GM23248 (cell line): Measurements from ENCODE around the gene BIRC5. TPM values are rescaled to one million over a fixed set of nuclear protein-coding genes. Genes with fewer than 3 reads are reported as not detected.
"Not testable (repeated sequence)": the region's sequence is repeated elsewhere in the genome, so short reads cannot be mapped to it uniquely, and the experiment has no call there.

ENCODE experiments used
- DNase-seq: peaks from one replicate; pipeline ENCODE4 v3.0.0-alpha.2; 2015
- H2AFZ ChIP-seq: fragments of 200-600 bp; sonication (generic); 2 replicates; pipeline ENCODE4 v1.6.1; 2016; ENCODE audit warnings: antibody characterized with exemption
- H3F3A ChIP-seq: fragments of 200-600 bp; sonication (generic); 2 replicates; pipeline ENCODE4 v1.6.1; 2016; ENCODE audit warnings: mild to moderate bottlenecking, antibody characterized with exemption, mixed run types; ENCODE audit not compliant: insufficient read depth
- H3K27ac ChIP-seq: fragments of 200-600 bp; sonication (generic); 2 replicates; pipeline ENCODE4 v1.5.1; 2016; ENCODE audit warnings: mild to moderate bottlenecking
- H3K27me3 ChIP-seq: fragments of 200-600 bp; sonication (generic); replicated peaks from 2 replicates; pipeline ENCODE4 v1.6.1; 2016; ENCODE audit warnings: mild to moderate bottlenecking; ENCODE audit not compliant: insufficient read depth
- H3K36me3 ChIP-seq: fragments of 200-600 bp; sonication (generic); 2 replicates; pipeline ENCODE4 v1.6.1; 2016; ENCODE audit warnings: low read depth, mild to moderate bottlenecking
- H3K4me1 ChIP-seq: fragments of 200-600 bp; sonication (generic); 2 replicates; pipeline ENCODE4 v1.6.1; 2016; ENCODE audit warnings: mild to moderate bottlenecking; ENCODE audit not compliant: insufficient read depth
- H3K4me2 ChIP-seq: fragments of 200-600 bp; sonication (generic); one replicate; pipeline ENCODE4 v1.6.1; 2016; ENCODE audit warnings: mild to moderate bottlenecking; ENCODE audit not compliant: unreplicated experiment
- H3K4me3 ChIP-seq: fragments of 200-600 bp; sonication (generic); 2 replicates; pipeline ENCODE4 v1.5.1; 2016; ENCODE audit warnings: mild to moderate bottlenecking
- H3K79me2 ChIP-seq: fragments of 200-600 bp; sonication (generic); 2 replicates; pipeline ENCODE4 v1.6.1; 2016; ENCODE audit warnings: mild to moderate bottlenecking; ENCODE audit not compliant: insufficient read depth
- H3K9ac ChIP-seq: fragments of 200-600 bp; sonication (generic); 2 replicates; pipeline ENCODE4 v1.6.1; 2016; ENCODE audit warnings: mild to moderate bottlenecking
- H3K9me2 ChIP-seq: fragments of 200-600 bp; sonication (generic); 2 replicates; pipeline ENCODE4 v1.6.1; 2016; ENCODE audit warnings: mixed run types, mild to moderate bottlenecking, moderate library complexity; ENCODE audit not compliant: insufficient read depth
- H3K9me3 ChIP-seq: fragments of 200-600 bp; sonication (generic); one replicate; pipeline ENCODE4 v1.6.1; 2017; ENCODE audit warnings: low read depth
- H4K20me1 ChIP-seq: fragments of 200-600 bp; sonication (generic); 2 replicates; pipeline ENCODE4 v1.6.0; 2016; ENCODE audit not compliant: insufficient read depth
- EZH2 ChIP-seq: fragments of 200-600 bp; sonication (generic); IDR thresholded peaks from 2 replicates; pipeline ENCODE4 v1.6.1; 2018; ENCODE audit warnings: antibody characterized with exemption, mild to moderate bottlenecking; ENCODE audit not compliant: insufficient read depth, poor library complexity, severe bottlenecking
- EZH2phosphoT487 ChIP-seq: fragments of 200-600 bp; sonication (generic); IDR thresholded peaks from 2 replicates; pipeline ENCODE4 v1.6.1; 2018; ENCODE audit warnings: antibody characterized with exemption, moderate library complexity, mild to moderate bottlenecking, low read depth; ENCODE audit not compliant: insufficient read depth
- WGBS, 2 experiments: methylation state at CpG; one replicate each; pipeline ENCODE4 v1.1.6; 2015 to 2017; ENCODE audit warnings: low lambda C conversion rate in 2 of 2, low coverage in 1 of 2; ENCODE audit errors: missing lambda C conversion rate in 2 of 2; 5-methylcytosine and 5-hydroxymethylcytosine counted together
- in situ Hi-C: fragments of 300-500 bp; cut with MboI; formaldehyde crosslinking; loops from 2 replicates; pipeline ENCODE4 v1.15.0; 2020
- polyA plus RNA-seq: library from polyadenylated mRNA; unstranded; fragments of >200 nt; fragmentation: Nextera tagmentation; extraction: Ambion mirVana; gene quantifications from 2 replicates; pipeline ENCODE4 v1.2.1, GENCODE V29; 2016
- total RNA-seq: library from RNA; depleted of rRNA; stranded (reverse); fragments of >200 nt; shearing (Covaris generic); gene quantifications from 2 replicates; pipeline ENCODE4 v1.2.3, GENCODE V29; 2014

The BIRC5 gene
- total and polyA plus RNA-seq, 2 experiments from 2014 or later = 30.9 to 42.3 TPM

- 44 to 60% methylated on average over 2 of the region's 2 CpGs for WGBS, 2 experiments
- no peaks in the 10 kb centered on the region for H3K9me2 ChIP-seq
- no peaks in the 10 kb centered on the region for H3F3A ChIP-seq
- H3K36me3 ChIP-seq = no peaks in the 10 kb centered on the region
- no peak overlapping the region for H2AFZ ChIP-seq
- in situ Hi-C loops = no loop called here
- H3K79me2 ChIP-seq = no peaks in the 10 kb centered on the region
- H3K4me3 ChIP-seq = no peak overlapping the region
- H3K27me3 ChIP-seq = peaks cover 28% of the 10 kb centered on the region
- H3K9ac ChIP-seq = no peak overlapping the region
- no peak overlapping the region for H3K27ac ChIP-seq
- H3K9me3 ChIP-seq = no peaks in the 10 kb centered on the region
- no peaks in the 10 kb centered on the region for H3K4me1 ChIP-seq
- no peak for TF ChIP-seq EZH2
- TF ChIP-seq EZH2phosphoT487 = no peak
- H4K20me1 ChIP-seq = no peaks in the 10 kb centered on the region
- no peak for DNase-seq
- no peak overlapping the region for H3K4me2 ChIP-seq
Measured at GRCh38 chr17:78232859-78233173, 18.8 kb downstream of the BIRC5 start.

- in situ Hi-C loops = no loop called here
Measured at GRCh38 chr17:78233678-78234077, 19.6 kb downstream of the BIRC5 start.

DNA sequence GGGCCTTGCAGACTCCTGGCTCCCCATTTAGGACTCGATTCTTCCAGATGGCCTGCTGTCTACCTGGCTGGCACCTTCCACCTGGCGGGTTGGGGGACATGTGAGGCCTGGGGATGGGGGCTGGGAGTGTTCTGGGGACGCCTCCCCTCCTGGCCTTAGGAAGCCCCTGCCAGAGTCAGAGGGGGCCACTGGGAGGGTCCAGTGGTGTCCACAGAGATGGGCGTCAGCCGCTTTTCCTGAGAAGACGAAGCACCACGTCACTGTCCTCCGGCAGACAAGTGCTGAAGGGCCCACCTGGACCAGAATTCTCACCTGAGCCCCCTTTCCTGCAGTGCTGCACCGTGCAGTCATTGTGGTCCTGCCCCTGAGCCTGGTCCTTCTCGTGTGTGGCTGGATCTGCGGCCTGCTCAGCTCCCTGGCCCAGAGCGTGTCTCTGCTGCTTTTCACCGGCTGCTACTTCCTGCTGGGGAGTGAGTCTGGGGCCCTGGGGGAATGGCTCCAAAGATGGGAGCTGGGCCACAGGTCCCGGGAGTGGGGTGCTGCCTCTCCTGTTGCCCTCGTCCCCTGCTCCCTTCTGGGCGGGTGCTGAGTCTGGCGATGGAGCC is 20.3 kb downstream of the BIRC5 start:
- H3K9me2 ChIP-seq = no peaks in the 10 kb centered on the region
- H3K4me3 ChIP-seq = no peak overlapping the region
- TF ChIP-seq EZH2 = no peak
- TF ChIP-seq EZH2phosphoT487 = no peak
- H3K27me3 ChIP-seq = peaks cover 28% of the 10 kb centered on the region
- no peaks in the 10 kb centered on the region for H3F3A ChIP-seq
- no peak overlapping the region for H2AFZ ChIP-seq
- 76 to 77% methylated on average over 12 to 17 of the region's 17 CpGs for WGBS, 2 experiments
- H3K4me2 ChIP-seq = no peak overlapping the region
- no peak overlapping the region for H3K9ac ChIP-seq
- H3K9me3 ChIP-seq = no peaks in the 10 kb centered on the region
- in situ Hi-C loops = no loop called here
- H3K4me1 ChIP-seq = no peaks in the 10 kb centered on the region
- no peak overlapping the region for H3K27ac ChIP-seq
- no peaks in the 10 kb centered on the region for H3K79me2 ChIP-seq
- no peaks in the 10 kb centered on the region for H4K20me1 ChIP-seq
- no peak for DNase-seq
- no peaks in the 10 kb centered on the region for H3K36me3 ChIP-seq

More at GRCh38 chr17:78233678-78234077, 19.6 kb downstream of the BIRC5 start:
- Histone ChIP-seq H3K9me3 (no peaks in the 10 kb centered on the region), H3F3A (no peaks in the 10 kb centered on the region), H3K4me3 (no peak overlapping the region), H3K4me1 (no peaks in the 10 kb centered on the region), H3K9ac (no peak overlapping the region), H4K20me1 (no peaks in the 10 kb centered on the region), H3K9me2 (no peaks in the 10 kb centered on the region), H3K4me2 (no peak overlapping the region), H2AFZ (no peak overlapping the region), H3K79me2 (no peaks in the 10 kb centered on the region), H3K27ac (no peak overlapping the region), H3K36me3 (no peaks in the 10 kb centered on the region), H3K27me3 (peaks cover 28% of the 10 kb centered on the region)
- 81% methylated on average over 9 to 10 of the region's 10 CpGs for WGBS, 2 experiments
- no peak for DNase-seq
- TF ChIP-seq EZH2phosphoT487 = no peak
- no peak for TF ChIP-seq EZH2

DNA sequence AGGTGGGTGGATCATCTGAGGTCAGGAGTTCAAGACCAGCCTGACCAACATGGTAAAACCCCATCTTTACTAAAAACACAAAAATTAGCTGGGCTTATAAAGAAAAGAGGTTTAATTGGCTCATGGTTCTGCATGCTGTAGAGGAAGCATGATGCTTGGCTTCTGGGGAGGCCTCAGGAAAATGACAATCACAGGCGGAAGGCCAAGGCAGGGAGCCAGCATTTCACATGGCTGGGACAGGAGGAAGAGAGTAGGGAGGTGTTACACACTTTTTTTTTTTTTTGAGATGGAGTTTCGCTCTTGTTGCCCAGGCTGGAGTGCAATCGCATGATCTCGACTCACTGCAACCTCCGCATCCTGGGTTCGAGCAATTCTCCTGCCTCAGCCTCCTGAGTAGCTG is 21.0 kb downstream of the BIRC5 start:
- H3K79me2 ChIP-seq, H3K4me2 ChIP-seq, DNase-seq, H4K20me1 ChIP-seq, in situ Hi-C loops, H3K4me1 ChIP-seq, H3K27ac ChIP-seq, H3K9ac ChIP-seq, H3K36me3 ChIP-seq, H3K4me3 ChIP-seq, H3F3A ChIP-seq, H2AFZ ChIP-seq, H3K9me2 ChIP-seq, H3K9me3 ChIP-seq: not testable (repeated sequence)
- 84 to 86% methylated on average over 6 of the region's 6 CpGs for WGBS, 2 experiments
- peaks cover 28% of the 10 kb centered on the region for H3K27me3 ChIP-seq

GRCh38 chr17:78235885-78236284 is 21.8 kb downstream of the BIRC5 start:
- Histone ChIP-seq H3K9me2 (no peaks in the 10 kb centered on the region), H3K9ac (no peak overlapping the region), H3K4me1 (no peaks in the 10 kb centered on the region), H3K79me2 (no peaks in the 10 kb centered on the region), H2AFZ (no peak overlapping the region), H4K20me1 (no peaks in the 10 kb centered on the region), H3K9me3 (no peaks in the 10 kb centered on the region), H3F3A (no peaks in the 10 kb centered on the region), H3K36me3 (no peaks in the 10 kb centered on the region), H3K27ac (no peak overlapping the region), H3K27me3 (peaks cover 20% of the 10 kb centered on the region), H3K4me3 (no peak overlapping the region), H3K4me2 (no peak overlapping the region)
- WGBS, 2 experiments = 63 to 66% methylated on average over 7 to 8 of the region's 8 CpGs
- TF ChIP-seq EZH2phosphoT487 (no peak), EZH2 (no peak)
- DNase-seq = no peak
- in situ Hi-C loops = no loop called here
